NT2/D1 (cell line): ENCODE data around the gene FARP1.

Experiments
- DNase-seq: peaks from one replicate; pipeline ENCODE4 v3.0.0-alpha.2; 2011; ENCODE audit warnings: low read depth, low spot score
- H3K27me3 ChIP-seq: 2 replicates; pipeline ENCODE4 v1.6.0; 2011; ENCODE audit warnings: mild to moderate bottlenecking; ENCODE audit not compliant: insufficient read length, insufficient read depth
- H3K36me3 ChIP-seq: 2 replicates; pipeline ENCODE4 v1.6.1; 2011; ENCODE audit warnings: mild to moderate bottlenecking, low read length, mixed read lengths; ENCODE audit not compliant: insufficient read depth, insufficient read length
- H3K4me1 ChIP-seq: 2 replicates; pipeline ENCODE4 v1.5.1; 2011; ENCODE audit not compliant: insufficient read depth, insufficient read length
- H3K4me3 ChIP-seq: 2 replicates; pipeline ENCODE4 v1.5.1; 2011; ENCODE audit warnings: low read depth; ENCODE audit not compliant: insufficient read length
- H3K9ac ChIP-seq: 2 replicates; pipeline ENCODE4 v1.6.0; 2011; ENCODE audit warnings: low read depth; ENCODE audit not compliant: insufficient read length
- H3K9me3 ChIP-seq: 2 replicates; pipeline ENCODE4 v1.5.1; 2011; ENCODE audit warnings: mild to moderate bottlenecking, low read length; ENCODE audit not compliant: insufficient read depth
- SUZ12 ChIP-seq: IDR thresholded peaks from 2 replicates; pipeline ENCODE4 v1.6.1; 2011; ENCODE audit not compliant: insufficient read length, insufficient read depth; ENCODE audit errors: extremely low read depth
- YY1 ChIP-seq: IDR thresholded peaks from 2 replicates; pipeline ENCODE4 v1.6.1; 2011; ENCODE audit not compliant: insufficient read length, insufficient read depth
- ZNF274 ChIP-seq: IDR thresholded peaks from 2 replicates; pipeline ENCODE4 v1.6.1; 2011; ENCODE audit warnings: mild to moderate bottlenecking, low read depth, low read length

Gene FARP1

DNA sequence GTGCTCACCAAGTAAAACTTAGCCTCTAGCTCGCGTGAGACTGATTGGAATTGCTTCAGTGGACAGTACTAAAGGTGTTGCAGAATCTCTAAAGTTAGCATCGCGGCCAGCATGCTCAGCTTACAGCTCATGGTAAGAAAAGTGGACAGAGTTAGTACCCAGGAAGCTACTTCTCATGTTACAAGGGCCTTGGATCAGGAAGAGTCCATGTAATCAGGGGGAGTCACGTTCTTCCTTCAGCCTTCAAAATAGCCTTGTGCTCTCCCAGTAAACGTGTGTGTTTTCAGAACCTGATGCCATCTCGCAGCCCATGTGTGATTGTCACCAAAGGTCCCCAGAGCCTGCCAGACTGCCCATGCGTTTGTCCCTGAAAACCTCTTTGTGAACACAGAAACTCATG, 230.0 kb downstream of the FARP1 start:
- Histone ChIP-seq H3K36me3 (peaks cover 4% of the 10 kb centered on the region), H3K27me3 (no peaks in the 10 kb centered on the region), H3K9ac (no peak overlapping the region), H3K9me3 (no peaks in the 10 kb centered on the region; the same call in 1 of the 2 replicates), H3K4me3 (no peak overlapping the region), H3K4me1 (peaks cover 6% of the 10 kb centered on the region)
- no peak for TF ChIP-seq SUZ12
- TF ChIP-seq ZNF274: no peak
- TF ChIP-seq YY1: no peak
- no peak for DNase-seq

DNA sequence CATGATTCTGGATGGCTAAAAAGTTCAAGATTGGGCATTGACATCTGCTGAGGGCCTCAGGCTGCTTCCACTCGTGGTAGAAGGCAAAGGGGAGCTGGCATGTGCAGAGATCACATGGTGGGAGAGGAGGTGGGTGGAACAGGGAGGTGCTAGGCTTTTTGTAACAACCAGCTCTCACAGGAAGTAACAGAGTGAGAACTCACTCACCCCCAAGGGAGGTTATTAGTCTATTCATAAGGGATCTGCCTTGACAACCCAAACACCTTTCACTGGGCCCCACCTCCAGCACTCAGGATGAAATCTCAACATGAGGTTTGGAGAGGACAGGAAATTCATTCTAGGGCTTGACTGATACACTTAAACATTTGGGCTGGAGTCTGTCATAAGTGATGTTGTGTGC, 231.9 kb downstream of the FARP1 start:
- H3K9ac ChIP-seq: no peak overlapping the region
- no peak for DNase-seq
- no peak for TF ChIP-seq YY1
- no peak overlapping the region for H3K4me3 ChIP-seq
- H3K9me3 ChIP-seq: no peaks in the 10 kb centered on the region; the same call in 1 of the 2 replicates
- no peaks in the 10 kb centered on the region for H3K36me3 ChIP-seq
- H3K4me1 ChIP-seq: peaks cover 6% of the 10 kb centered on the region
- no peaks in the 10 kb centered on the region for H3K27me3 ChIP-seq

DNA sequence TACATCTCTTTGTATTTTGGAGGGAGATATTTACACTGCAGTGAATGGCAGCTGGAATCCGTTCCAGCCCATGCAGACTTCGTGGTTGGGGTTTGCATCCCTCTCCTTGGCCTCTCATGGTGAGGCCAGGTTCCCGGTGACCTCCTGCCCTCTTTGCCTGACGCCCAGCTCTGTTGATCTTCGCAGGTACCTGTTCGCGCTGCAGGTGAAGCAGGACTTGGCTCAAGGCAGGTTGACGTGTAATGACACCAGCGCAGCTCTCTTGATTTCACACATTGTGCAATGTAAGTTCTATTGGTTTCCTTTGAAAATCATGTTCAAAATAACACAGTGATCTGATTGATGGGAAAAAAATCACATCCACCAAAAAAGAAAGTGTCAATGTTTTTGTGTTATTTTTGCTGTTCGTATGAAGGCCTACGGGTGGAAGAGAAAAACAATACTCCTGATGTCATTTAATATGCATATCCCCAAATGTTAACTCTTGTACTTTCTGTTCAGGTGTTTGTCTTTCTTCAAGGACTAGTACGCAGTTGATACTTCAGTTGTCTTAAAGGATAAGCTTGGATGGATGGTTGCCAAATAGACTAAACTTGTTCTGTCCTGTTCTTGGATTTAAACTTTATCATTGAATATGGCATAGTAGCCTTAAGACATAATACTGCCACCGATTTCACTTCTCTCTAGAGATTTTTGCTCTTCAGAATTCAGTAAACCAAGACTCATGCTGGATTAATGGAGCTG, 234.9 kb downstream of the FARP1 start:
- no peak overlapping the region for H3K4me3 ChIP-seq
- DNase-seq: no peak
- H3K4me1 ChIP-seq: no peaks in the 10 kb centered on the region
- H3K9me3 ChIP-seq: no peaks in the 10 kb centered on the region; the same call in 1 of the 2 replicates
- H3K9ac ChIP-seq: no peak overlapping the region
- H3K27me3 ChIP-seq: no peaks in the 10 kb centered on the region
- no peaks in the 10 kb centered on the region for H3K36me3 ChIP-seq
- TF ChIP-seq SUZ12 (no peak), ZNF274 (no peak), YY1 (no peak)

DNA sequence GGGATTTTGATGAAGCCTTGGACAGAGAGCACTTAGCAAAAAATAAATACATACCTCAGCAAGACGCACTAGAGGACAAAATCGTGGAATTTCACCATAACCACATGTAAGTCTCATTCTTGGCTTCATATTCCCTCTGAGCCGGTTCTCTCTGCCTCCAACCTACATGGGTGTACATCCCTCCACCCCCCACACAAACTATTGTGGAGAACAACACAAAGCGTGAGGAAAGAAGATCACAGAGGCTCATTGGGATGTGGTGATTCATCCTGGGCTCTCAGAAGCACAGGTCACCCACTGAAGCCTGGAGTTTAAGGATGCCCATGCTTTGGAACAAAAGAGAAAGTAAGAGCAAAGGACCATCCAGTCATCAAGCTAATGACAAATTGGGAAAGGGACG, 241.8 kb downstream of the FARP1 start:
- Histone ChIP-seq H3K4me1 (no peaks in the 10 kb centered on the region), H3K36me3 (peaks cover 25% of the 10 kb centered on the region), H3K27me3 (no peaks in the 10 kb centered on the region), H3K9ac (no peak overlapping the region), H3K9me3 (no peaks in the 10 kb centered on the region), H3K4me3 (no peak overlapping the region)
- no peak for DNase-seq
- TF ChIP-seq SUZ12 (no peak), YY1 (no peak), ZNF274 (no peak)

DNA sequence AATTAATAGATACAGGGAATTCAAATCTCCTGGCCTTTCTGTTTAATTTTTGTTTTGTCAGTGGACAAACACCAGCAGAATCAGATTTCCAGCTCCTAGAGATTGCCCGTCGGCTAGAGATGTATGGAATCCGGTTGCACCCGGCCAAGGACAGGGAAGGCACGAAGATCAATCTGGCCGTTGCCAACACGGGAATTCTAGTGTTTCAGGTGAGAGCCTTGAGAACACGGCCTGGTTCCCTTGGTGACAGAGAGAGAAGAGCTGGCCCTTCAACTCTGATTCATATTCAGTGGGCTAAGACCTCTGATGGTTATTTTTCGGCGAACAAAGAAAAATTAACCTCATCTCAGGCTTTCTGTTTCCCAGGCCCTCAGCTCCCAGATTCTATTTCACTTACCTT, 242.7 kb downstream of the FARP1 start:
- no peaks in the 10 kb centered on the region for H3K9me3 ChIP-seq
- H3K27me3 ChIP-seq: no peaks in the 10 kb centered on the region
- TF ChIP-seq ZNF274 (no peak), YY1 (no peak), SUZ12 (no peak)
- H3K4me3 ChIP-seq: no peak overlapping the region
- peaks cover 32% of the 10 kb centered on the region for H3K36me3 ChIP-seq
- H3K4me1 ChIP-seq: no peaks in the 10 kb centered on the region
- no peak for DNase-seq
- no peak overlapping the region for H3K9ac ChIP-seq

DNA sequence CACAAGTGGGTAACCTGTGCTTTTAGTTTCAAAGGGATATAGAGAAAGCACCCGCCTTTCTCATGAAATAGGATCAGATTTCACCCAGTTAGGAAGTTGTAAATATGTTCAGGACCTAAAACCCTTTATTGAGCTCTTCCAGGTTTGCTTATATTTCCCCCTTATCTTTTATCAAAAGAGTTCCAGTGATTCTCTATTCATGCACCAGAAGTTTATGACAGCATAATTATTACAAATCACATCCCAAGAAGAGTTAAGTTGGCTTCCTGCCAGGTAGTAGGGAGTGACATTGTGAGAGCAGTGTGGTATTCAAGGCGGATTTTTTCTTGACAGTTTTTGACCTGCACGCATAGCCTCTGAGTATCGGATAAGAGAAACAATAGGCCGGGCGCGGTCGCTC, 243.7 kb downstream of the FARP1 start:
- DNase-seq: no peak
- no peaks in the 10 kb centered on the region for H3K27me3 ChIP-seq
- H3K9me3 ChIP-seq: no peaks in the 10 kb centered on the region
- H3K4me3 ChIP-seq: no peak overlapping the region
- no peaks in the 10 kb centered on the region for H3K4me1 ChIP-seq
- H3K36me3 ChIP-seq: peaks cover 32% of the 10 kb centered on the region
- no peak overlapping the region for H3K9ac ChIP-seq
- TF ChIP-seq ZNF274: no peak
- TF ChIP-seq SUZ12: no peak
- no peak for TF ChIP-seq YY1

DNA sequence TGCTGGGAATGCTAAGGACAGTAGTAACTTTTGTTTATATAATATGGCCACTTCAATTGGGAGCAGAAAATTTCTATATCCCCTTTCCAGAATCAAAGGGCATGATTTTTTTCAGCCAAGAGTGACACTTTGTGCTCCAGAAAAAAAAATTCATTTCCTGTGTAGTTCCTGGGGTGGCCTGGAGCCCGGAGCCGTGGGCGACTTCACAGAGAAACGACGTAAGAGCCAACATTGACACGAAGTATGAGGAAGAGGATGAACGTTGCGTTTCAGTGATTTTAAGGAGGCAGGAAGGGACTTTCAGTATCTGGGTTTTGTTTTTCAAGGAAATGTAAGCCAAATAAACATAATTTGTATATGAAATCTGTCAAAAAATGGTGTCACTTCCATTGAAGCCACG, 246.4 kb downstream of the FARP1 start:
- no peak for DNase-seq
- Histone ChIP-seq H3K9ac (no peak overlapping the region), H3K36me3 (peaks cover 38% of the 10 kb centered on the region), H3K27me3 (no peaks in the 10 kb centered on the region), H3K4me1 (no peaks in the 10 kb centered on the region), H3K4me3 (no peak overlapping the region), H3K9me3 (no peaks in the 10 kb centered on the region)
- no peak for TF ChIP-seq YY1
- no peak for TF ChIP-seq ZNF274
- no peak for TF ChIP-seq SUZ12
